GM18499 (cell line): Measurements from ENCODE around the gene TBC1D19.

Experiments used
- ATAC-seq: cut with Tn5 transposase; IDR thresholded peaks from one replicate; pipeline ENCODE4 v1.9.1; 2021; ENCODE audit warnings: moderate number of reproducible peaks; ENCODE audit not compliant: insufficient read depth, unreplicated experiment

Gene TBC1D19

GRCh38 chr4:26803211-26803861 is 219.5 kb downstream of the TBC1D19 start:
- no peak for ATAC-seq

GRCh38 chr4:26804451-26804850 is 220.6 kb downstream of the TBC1D19 start:
- ATAC-seq: no peak

GRCh38 chr4:26804925-26805324 is 221.0 kb downstream of the TBC1D19 start:
- ATAC-seq: no peak
